Liver (tissue), 9 donors: ENCODE results near the gene NLGN3. TPM values are rescaled to one million over a fixed set of nuclear protein-coding genes. Genes with fewer than 3 reads are reported as not detected.

Source experiments
- DNase-seq: peaks from one replicate; pipeline ENCODE4 v3.0.0-alpha.2; 2017; ENCODE audit warnings: low spot score
- H3K27ac ChIP-seq, 2 donors: one replicate each; pipeline ENCODE4 v1.7.0; 2013; ENCODE audit warnings: inconsistent platforms in 2 of 2, low read length in 2 of 2, control low read depth in 1 of 2, low read depth in 1 of 2, mild to moderate bottlenecking in 1 of 2
- H3K27me3 ChIP-seq, 4 donors: one replicate each; pipeline versions ENCODE4 v1.6.1 to v1.7.0; 2013; ENCODE audit warnings: low read length in 3 of 4, inconsistent platforms in 1 of 4, mild to moderate bottlenecking in 1 of 4, moderate library complexity in 1 of 4; ENCODE audit not compliant: control insufficient read depth in 4 of 4, insufficient read depth in 4 of 4
- H3K36me3 ChIP-seq, 4 donors: one replicate each; pipeline versions ENCODE4 v1.6.1 to v1.7.0; 2013; ENCODE audit warnings: low read length in 3 of 4, mild to moderate bottlenecking in 3 of 4, low read depth in 1 of 4, moderate library complexity in 1 of 4; ENCODE audit not compliant: control insufficient read depth in 4 of 4, insufficient read depth in 3 of 4
- H3K4me1 ChIP-seq, 4 donors: one replicate each; pipeline versions ENCODE4 v1.6.1 to v1.7.0; 2013; ENCODE audit warnings: low read length in 3 of 4, mild to moderate bottlenecking in 3 of 4, moderate library complexity in 1 of 4; ENCODE audit not compliant: control insufficient read depth in 4 of 4, insufficient read depth in 4 of 4
- H3K4me3 ChIP-seq, 3 donors: one replicate each; pipeline versions ENCODE4 v1.6.1 to v1.7.0; 2013; ENCODE audit warnings: low read length in 3 of 3, control low read depth in 1 of 3, low read depth in 1 of 3, mild to moderate bottlenecking in 1 of 3
- H3K9ac ChIP-seq, 2 donors: one replicate each; pipeline ENCODE4 v1.7.0; 2013; ENCODE audit warnings: low read length in 2 of 2, mild to moderate bottlenecking in 2 of 2, moderate library complexity in 2 of 2, control low read depth in 1 of 2, low read depth in 1 of 2
- H3K9me3 ChIP-seq, 4 donors: one replicate each; pipeline versions ENCODE4 v1.6.1 to v1.7.0; 2013; ENCODE audit warnings: low read length in 3 of 4; ENCODE audit not compliant: control insufficient read depth in 4 of 4
- EGR1 ChIP-seq, 2 donors: IDR thresholded peaks; 2 replicates each; pipeline ENCODE4 v1.6.1; 2016 to 2018; ENCODE audit warnings: antibody characterized with exemption in 2 of 2, low read depth in 2 of 2
- FOXA1 ChIP-seq: IDR thresholded peaks from 2 replicates; pipeline ENCODE4 v1.6.1; 2016; ENCODE audit warnings: antibody characterized with exemption
- FOXA2 ChIP-seq: IDR thresholded peaks from 2 replicates; pipeline ENCODE4 v1.6.1; 2016; ENCODE audit warnings: antibody characterized with exemption
- GABPA ChIP-seq, 2 donors: IDR thresholded peaks in 1 of 2; conservative IDR thresholded peaks in 1 of 2; 2 replicates each; pipeline ENCODE4 v1.6.1; 2016; ENCODE audit warnings: antibody characterized with exemption in 2 of 2, mild to moderate bottlenecking in 1 of 2, moderate library complexity in 1 of 2
- HNF4A ChIP-seq, 2 donors: conservative IDR thresholded peaks; 2 replicates each; pipeline ENCODE4 v1.6.1; 2016; ENCODE audit warnings: antibody characterized with exemption in 2 of 2, mild to moderate bottlenecking in 2 of 2
- HNF4G ChIP-seq: IDR thresholded peaks from 2 replicates; pipeline ENCODE4 v1.6.1; 2016; ENCODE audit warnings: antibody characterized with exemption
- JUND ChIP-seq, 2 donors: IDR thresholded peaks; 2 replicates each; pipeline ENCODE4 v1.6.1; 2016; ENCODE audit warnings: antibody characterized with exemption in 2 of 2
- NR2F2 ChIP-seq: IDR thresholded peaks from 2 replicates; pipeline ENCODE4 v1.6.1; 2016; ENCODE audit warnings: antibody characterized with exemption
- RAD21 ChIP-seq, 2 donors: IDR thresholded peaks; 2 replicates each; pipeline ENCODE4 v1.6.1; 2016; ENCODE audit warnings: antibody characterized with exemption in 2 of 2, mild to moderate bottlenecking in 2 of 2
- RXRA ChIP-seq, 2 donors: IDR thresholded peaks; 2 replicates each; pipeline ENCODE4 v1.6.1; 2017 to 2018; ENCODE audit warnings: antibody characterized with exemption in 2 of 2, mild to moderate bottlenecking in 1 of 2
- SP1 ChIP-seq: IDR thresholded peaks from 2 replicates; pipeline ENCODE4 v1.6.1; 2018; ENCODE audit warnings: antibody characterized with exemption, mild to moderate bottlenecking
- TAF1 ChIP-seq: conservative IDR thresholded peaks from 2 replicates; pipeline ENCODE4 v1.6.1; 2016; ENCODE audit warnings: antibody characterized with exemption, mild to moderate bottlenecking
- YY1 ChIP-seq: IDR thresholded peaks from 2 replicates; pipeline ENCODE4 v1.6.1; 2016; ENCODE audit warnings: antibody characterized with exemption, mild to moderate bottlenecking
- WGBS: extraction: QIAGEN DNeasy Blood & Tissue Kit; methylation state at CpG from one replicate; pipeline ENCODE4 v1.1.7; 2013; 5-methylcytosine and 5-hydroxymethylcytosine counted together
- polyA plus RNA-seq, 2 donors: library from polyadenylated mRNA; stranded (reverse) in 1 of 2; unstranded in 1 of 2; fragments of 200-250 nt in 1 of 2; fragments of >200 nt in 1 of 2; fragmentation: Nextera tagmentation in 1 of 2; extraction: Ambion mirVana in 1 of 2; gene quantifications; one replicate each; pipeline versions ENCODE4 v1.2.1 to v1.2.3, GENCODE V29; 2013 to 2015
- total RNA-seq, 2 donors: library from RNA; depleted of rRNA; stranded (reverse); fragments of >200 nt; gene quantifications; one replicate each; pipeline ENCODE4 v1.2.3, GENCODE V29; 2014
- TF ChIP-seq, protein P1 (sequence below): IDR thresholded peaks from 2 replicates; pipeline ENCODE4 v1.6.1; 2016; ENCODE audit warnings: antibody characterized with exemption
- TF ChIP-seq, protein P2 (sequence below): fragments of 150-350 bp; IDR thresholded peaks from 2 replicates; pipeline ENCODE4 v1.5.1; 2017; ENCODE audit warnings: improper control_type of control experiment, low read depth, low read length; ENCODE audit not compliant: missing input control
- TF ChIP-seq, protein P3 (sequence below): IDR thresholded peaks from 2 replicates; pipeline ENCODE4 v1.6.1; 2016; ENCODE audit warnings: antibody characterized with exemption, mild to moderate bottlenecking
- TF ChIP-seq, protein P4 (sequence below): IDR thresholded peaks from 2 replicates; pipeline ENCODE4 v1.6.1; 2016; ENCODE audit warnings: antibody characterized with exemption
- TF ChIP-seq, protein P5 (sequence below): IDR thresholded peaks from 2 replicates; pipeline ENCODE4 v1.6.1; 2016; ENCODE audit warnings: antibody characterized with exemption
- donor health status: healthy.
- donor health status: healthy.
- donor health status: healthy.
- donor health status: healthy.
- donor health status: healthy.

Gene NLGN3
- total and polyA plus RNA-seq, 4 donors: 0.11 to 0.23 (median 0.15) TPM

DNA sequence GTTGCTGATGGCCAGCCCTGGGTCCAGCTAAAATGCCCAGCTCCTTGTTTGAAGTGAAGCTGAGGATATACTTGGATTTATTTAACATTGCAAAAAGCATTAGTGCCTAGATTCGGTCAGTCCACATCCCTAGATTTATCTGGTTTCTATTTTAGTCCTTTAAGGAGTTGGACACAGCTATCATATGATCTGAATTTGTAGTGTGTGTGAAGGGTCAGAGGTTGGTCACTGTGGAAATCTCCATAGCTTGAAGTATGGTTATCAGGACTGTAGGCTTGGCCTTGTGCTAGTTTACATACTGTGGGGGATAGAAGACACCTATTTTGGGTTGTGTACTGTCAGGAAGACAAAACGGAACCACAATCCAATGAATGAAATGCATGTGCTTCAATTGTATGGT, 28.8 kb downstream of the NLGN3 start:
- Histone ChIP-seq H3K4me1 (no peaks in the 10 kb centered on the region), H3K9ac (no peak overlapping the region), H3K36me3 (no peaks in the 10 kb centered on the region), H3K27me3 (peaks cover 0 to 2% (median 0%) of the 10 kb centered on the region in 4 donors), H3K9me3 (no peaks in the 10 kb centered on the region), H3K4me3 (no peak overlapping the region), H3K27ac (no peak overlapping the region)
- no peak for DNase-seq
- 92% methylated on average over 2 of the region's 2 CpGs for WGBS
- TF ChIP-seq, protein P1, sequence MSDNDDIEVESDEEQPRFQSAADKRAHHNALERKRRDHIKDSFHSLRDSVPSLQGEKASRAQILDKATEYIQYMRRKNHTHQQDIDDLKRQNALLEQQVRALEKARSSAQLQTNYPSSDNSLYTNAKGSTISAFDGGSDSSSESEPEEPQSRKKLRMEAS: no peak
- TF ChIP-seq YY1 (no peak), NR2F2 (no peak), TAF1 (no peak), EGR1 (IDR thresholded peaks at IDR 0.05; ENCODE audit: low read depth in 2 of 2) (no peak), FOXA2 (no peak), GABPA (IDR thresholded peaks at IDR 0.05 in 1 of 2, conservative IDR thresholded peaks at IDR 0.05 in 1 of 2) (no peak), HNF4G (no peak), RAD21 (IDR thresholded peaks at IDR 0.05) (no peak), FOXA1 (no peak), JUND (IDR thresholded peaks at IDR 0.05) (no peak), SP1 (no peak), RXRA (IDR thresholded peaks at IDR 0.05) (no peak), HNF4A (conservative IDR thresholded peaks at IDR 0.05) (no peak)
- TF ChIP-seq, protein P2, sequence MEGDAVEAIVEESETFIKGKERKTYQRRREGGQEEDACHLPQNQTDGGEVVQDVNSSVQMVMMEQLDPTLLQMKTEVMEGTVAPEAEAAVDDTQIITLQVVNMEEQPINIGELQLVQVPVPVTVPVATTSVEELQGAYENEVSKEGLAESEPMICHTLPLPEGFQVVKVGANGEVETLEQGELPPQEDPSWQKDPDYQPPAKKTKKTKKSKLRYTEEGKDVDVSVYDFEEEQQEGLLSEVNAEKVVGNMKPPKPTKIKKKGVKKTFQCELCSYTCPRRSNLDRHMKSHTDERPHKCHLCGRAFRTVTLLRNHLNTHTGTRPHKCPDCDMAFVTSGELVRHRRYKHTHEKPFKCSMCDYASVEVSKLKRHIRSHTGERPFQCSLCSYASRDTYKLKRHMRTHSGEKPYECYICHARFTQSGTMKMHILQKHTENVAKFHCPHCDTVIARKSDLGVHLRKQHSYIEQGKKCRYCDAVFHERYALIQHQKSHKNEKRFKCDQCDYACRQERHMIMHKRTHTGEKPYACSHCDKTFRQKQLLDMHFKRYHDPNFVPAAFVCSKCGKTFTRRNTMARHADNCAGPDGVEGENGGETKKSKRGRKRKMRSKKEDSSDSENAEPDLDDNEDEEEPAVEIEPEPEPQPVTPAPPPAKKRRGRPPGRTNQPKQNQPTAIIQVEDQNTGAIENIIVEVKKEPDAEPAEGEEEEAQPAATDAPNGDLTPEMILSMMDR: no peak
- TF ChIP-seq, protein P3, sequence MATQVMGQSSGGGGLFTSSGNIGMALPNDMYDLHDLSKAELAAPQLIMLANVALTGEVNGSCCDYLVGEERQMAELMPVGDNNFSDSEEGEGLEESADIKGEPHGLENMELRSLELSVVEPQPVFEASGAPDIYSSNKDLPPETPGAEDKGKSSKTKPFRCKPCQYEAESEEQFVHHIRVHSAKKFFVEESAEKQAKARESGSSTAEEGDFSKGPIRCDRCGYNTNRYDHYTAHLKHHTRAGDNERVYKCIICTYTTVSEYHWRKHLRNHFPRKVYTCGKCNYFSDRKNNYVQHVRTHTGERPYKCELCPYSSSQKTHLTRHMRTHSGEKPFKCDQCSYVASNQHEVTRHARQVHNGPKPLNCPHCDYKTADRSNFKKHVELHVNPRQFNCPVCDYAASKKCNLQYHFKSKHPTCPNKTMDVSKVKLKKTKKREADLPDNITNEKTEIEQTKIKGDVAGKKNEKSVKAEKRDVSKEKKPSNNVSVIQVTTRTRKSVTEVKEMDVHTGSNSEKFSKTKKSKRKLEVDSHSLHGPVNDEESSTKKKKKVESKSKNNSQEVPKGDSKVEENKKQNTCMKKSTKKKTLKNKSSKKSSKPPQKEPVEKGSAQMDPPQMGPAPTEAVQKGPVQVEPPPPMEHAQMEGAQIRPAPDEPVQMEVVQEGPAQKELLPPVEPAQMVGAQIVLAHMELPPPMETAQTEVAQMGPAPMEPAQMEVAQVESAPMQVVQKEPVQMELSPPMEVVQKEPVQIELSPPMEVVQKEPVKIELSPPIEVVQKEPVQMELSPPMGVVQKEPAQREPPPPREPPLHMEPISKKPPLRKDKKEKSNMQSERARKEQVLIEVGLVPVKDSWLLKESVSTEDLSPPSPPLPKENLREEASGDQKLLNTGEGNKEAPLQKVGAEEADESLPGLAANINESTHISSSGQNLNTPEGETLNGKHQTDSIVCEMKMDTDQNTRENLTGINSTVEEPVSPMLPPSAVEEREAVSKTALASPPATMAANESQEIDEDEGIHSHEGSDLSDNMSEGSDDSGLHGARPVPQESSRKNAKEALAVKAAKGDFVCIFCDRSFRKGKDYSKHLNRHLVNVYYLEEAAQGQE: no peak
- TF ChIP-seq, protein P4, sequence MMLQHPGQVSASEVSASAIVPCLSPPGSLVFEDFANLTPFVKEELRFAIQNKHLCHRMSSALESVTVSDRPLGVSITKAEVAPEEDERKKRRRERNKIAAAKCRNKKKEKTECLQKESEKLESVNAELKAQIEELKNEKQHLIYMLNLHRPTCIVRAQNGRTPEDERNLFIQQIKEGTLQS: no peak
- TF ChIP-seq, protein P5, sequence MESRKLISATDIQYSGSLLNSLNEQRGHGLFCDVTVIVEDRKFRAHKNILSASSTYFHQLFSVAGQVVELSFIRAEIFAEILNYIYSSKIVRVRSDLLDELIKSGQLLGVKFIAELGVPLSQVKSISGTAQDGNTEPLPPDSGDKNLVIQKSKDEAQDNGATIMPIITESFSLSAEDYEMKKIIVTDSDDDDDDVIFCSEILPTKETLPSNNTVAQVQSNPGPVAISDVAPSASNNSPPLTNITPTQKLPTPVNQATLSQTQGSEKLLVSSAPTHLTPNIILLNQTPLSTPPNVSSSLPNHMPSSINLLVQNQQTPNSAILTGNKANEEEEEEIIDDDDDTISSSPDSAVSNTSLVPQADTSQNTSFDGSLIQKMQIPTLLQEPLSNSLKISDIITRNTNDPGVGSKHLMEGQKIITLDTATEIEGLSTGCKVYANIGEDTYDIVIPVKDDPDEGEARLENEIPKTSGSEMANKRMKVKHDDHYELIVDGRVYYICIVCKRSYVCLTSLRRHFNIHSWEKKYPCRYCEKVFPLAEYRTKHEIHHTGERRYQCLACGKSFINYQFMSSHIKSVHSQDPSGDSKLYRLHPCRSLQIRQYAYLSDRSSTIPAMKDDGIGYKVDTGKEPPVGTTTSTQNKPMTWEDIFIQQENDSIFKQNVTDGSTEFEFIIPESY: no peak
